WTC11 (cell line): ENCODE results near the gene DRC3. TPM values are rescaled to one million over a fixed set of nuclear protein-coding genes. Genes with fewer than 3 reads are reported as not detected.

ENCODE experiments used
- ATAC-seq: fragments of 200-7000 bp; cut with Tn5 transposase; 2 replicates; pipeline ENCODE4 v1.10.0; 2021; ENCODE audit warnings: mild to moderate bottlenecking, moderate library complexity
- CTCF ChIA-PET: fragments of 300-600 bp; sonication (Branson Sonifier 250); formaldehyde crosslinking; loops from one replicate; lab custom pipeline; 2021; ENCODE audit warnings: antibody characterized with exemption; lab: Charles Lee
- POLR2A ChIA-PET: fragments of 350-600 bp; sonication (Branson Sonifier 250); formaldehyde crosslinking; loops from one replicate; lab custom pipeline; 2021; ENCODE audit warnings: antibody characterized with exemption; lab: Charles Lee
- DNase-seq: peaks from one replicate; pipeline ENCODE4 v3.0.0; 2021; ENCODE audit warnings: low spot score
- H3K27ac Mint-ChIP-seq: 2 replicates; pipeline ENCODE4 v1.8.0; 2021; ENCODE audit warnings: mixed read lengths
- H3K27me3 Mint-ChIP-seq: 2 replicates; pipeline ENCODE4 v1.8.0; 2021; ENCODE audit warnings: low read depth, mild to moderate bottlenecking, moderate library complexity, mixed read lengths
- H3K36me3 Mint-ChIP-seq: 2 replicates; pipeline ENCODE4 v1.8.0; 2021; ENCODE audit warnings: mixed read lengths
- H3K4me1 Mint-ChIP-seq: 2 replicates; pipeline ENCODE4 v1.8.0; 2022; ENCODE audit warnings: mixed read lengths
- H3K4me3 Mint-ChIP-seq: 2 replicates; pipeline ENCODE4 v1.8.0; 2021; ENCODE audit warnings: mild to moderate bottlenecking, moderate library complexity, mixed read lengths
- H3K9me3 Mint-ChIP-seq: 2 replicates; pipeline ENCODE4 v1.8.0; 2021; ENCODE audit warnings: mixed read lengths
- AR ChIP-seq: fragments of 250-450 bp; sonication (Bioruptor Pico); IDR thresholded peaks from 2 replicates; pipeline ENCODE4 v1.9.0; 2021; ENCODE audit warnings: mild to moderate bottlenecking
- ARID4B ChIP-seq: sonication (generic); formaldehyde crosslinking; IDR thresholded peaks from 2 replicates; pipeline ENCODE4 v1.8.0; 2023; ENCODE audit warnings: missing genetic modification reagents, mild to moderate bottlenecking, borderline replicate concordance
- CREB1 ChIP-seq: sonication (generic); formaldehyde crosslinking; IDR thresholded peaks from 2 replicates; pipeline ENCODE4 v1.8.0; 2023; ENCODE audit warnings: mild to moderate bottlenecking, missing genetic modification reagents
- E2F1 ChIP-seq: sonication (generic); formaldehyde crosslinking; IDR thresholded peaks from 2 replicates; pipeline ENCODE4 v1.8.0; 2022; ENCODE audit warnings: mild to moderate bottlenecking, missing genetic modification reagents
- ESRRA ChIP-seq: sonication (generic); formaldehyde crosslinking; IDR thresholded peaks from 2 replicates; pipeline ENCODE4 v1.8.1; 2022; ENCODE audit warnings: mild to moderate bottlenecking, missing genetic modification reagents, borderline replicate concordance
- FOXP1 ChIP-seq: sonication (generic); formaldehyde crosslinking; IDR thresholded peaks from 2 replicates; pipeline ENCODE4 v1.8.0; 2022; ENCODE audit warnings: missing genetic modification reagents, mild to moderate bottlenecking, moderate library complexity, borderline replicate concordance
- FOXP4 ChIP-seq: sonication (generic); formaldehyde crosslinking; IDR thresholded peaks from 2 replicates; pipeline ENCODE4 v1.8.0; 2022; ENCODE audit warnings: mild to moderate bottlenecking, missing genetic modification reagents
- GRHL2 ChIP-seq: fragments of 250-450 bp; sonication (Bioruptor Pico); IDR thresholded peaks from 2 replicates; pipeline ENCODE4 v1.8.0; 2022; ENCODE audit warnings: mild to moderate bottlenecking, moderate library complexity; ENCODE audit not compliant: insufficient replicate concordance, severe bottlenecking
- MAX ChIP-seq: sonication (generic); formaldehyde crosslinking; IDR thresholded peaks from 2 replicates; pipeline ENCODE4 v1.8.0; 2022; ENCODE audit warnings: mild to moderate bottlenecking, missing genetic modification reagents
- MLX ChIP-seq: sonication (generic); formaldehyde crosslinking; IDR thresholded peaks from 2 replicates; pipeline ENCODE4 v1.8.1; 2023; ENCODE audit warnings: mild to moderate bottlenecking, missing genetic modification reagents, moderate library complexity
- NFATC4 ChIP-seq: fragments of 250-450 bp; sonication (Bioruptor Pico); IDR thresholded peaks from 2 replicates; pipeline ENCODE4 v1.9.0; 2021; ENCODE audit warnings: mild to moderate bottlenecking
- NFE2L1 ChIP-seq: sonication (generic); formaldehyde crosslinking; IDR thresholded peaks from 2 replicates; pipeline ENCODE4 v1.8.1; 2023; ENCODE audit warnings: missing genetic modification reagents
- NR2C2 ChIP-seq: sonication (generic); formaldehyde crosslinking; IDR thresholded peaks from 2 replicates; pipeline ENCODE4 v1.8.0; 2022; ENCODE audit warnings: mild to moderate bottlenecking, missing genetic modification reagents
- NR3C1 ChIP-seq: sonication (generic); formaldehyde crosslinking; conservative IDR thresholded peaks from 2 replicates; pipeline ENCODE4 v1.8.1; 2023; ENCODE audit warnings: low read depth, mild to moderate bottlenecking, missing genetic modification reagents
- OVOL2 ChIP-seq: fragments of 250-450 bp; sonication (Bioruptor Pico); IDR thresholded peaks from 2 replicates; pipeline ENCODE4 v1.9.0; 2021; ENCODE audit warnings: mild to moderate bottlenecking, borderline replicate concordance
- RELA ChIP-seq: sonication (generic); formaldehyde crosslinking; IDR thresholded peaks from 2 replicates; pipeline ENCODE4 v1.8.1; 2022; ENCODE audit warnings: missing genetic modification reagents, mild to moderate bottlenecking, borderline replicate concordance
- SOX15 ChIP-seq: fragments of 250-450 bp; sonication (Bioruptor Pico); IDR thresholded peaks from 2 replicates; pipeline ENCODE4 v1.9.0; 2021; ENCODE audit warnings: mild to moderate bottlenecking
- TEAD4 ChIP-seq: sonication (generic); formaldehyde crosslinking; IDR thresholded peaks from 2 replicates; pipeline ENCODE4 v1.8.0; 2022; ENCODE audit warnings: mild to moderate bottlenecking, missing genetic modification reagents
- ZNF232 ChIP-seq: sonication (generic); formaldehyde crosslinking; IDR thresholded peaks from 2 replicates; pipeline ENCODE4 v1.8.0; 2022; ENCODE audit warnings: mild to moderate bottlenecking, missing genetic modification reagents
- ZNF317 ChIP-seq: sonication (generic); formaldehyde crosslinking; IDR thresholded peaks from 2 replicates; pipeline ENCODE4 v1.8.1; 2023; ENCODE audit warnings: low read depth, mild to moderate bottlenecking, moderate library complexity, missing genetic modification reagents, borderline replicate concordance
- ZNF425 ChIP-seq: fragments of 250-450 bp; sonication (Bioruptor Pico); conservative IDR thresholded peaks from 2 replicates; pipeline ENCODE4 v1.9.0; 2021; ENCODE audit warnings: mild to moderate bottlenecking
- total RNA-seq: library from RNA; stranded (reverse); gene quantifications from 3 replicates; pipeline ENCODE4 v1.2.3, GENCODE V29; 2021

Gene DRC3
- total RNA-seq, 1 experiment from 2014 or later = 0.42 TPM

GRCh38 chr17:17944743-17945142, 27.9 kb upstream of the DRC3 start (continued):
- TF ChIP-seq AR (CRISPR knock-in tag) (no peak), TEAD4 (no peak)

GRCh38 chr17:17946093-17946492, 26.6 kb upstream of the DRC3 start:
- Mint-ChIP-seq H3K27me3 (no peaks in the 10 kb centered on the region), H3K4me3 (no peak overlapping the region), H3K36me3 (no peaks in the 10 kb centered on the region), H3K9me3 (no peaks in the 10 kb centered on the region), H3K4me1 (peaks cover 30% of the 10 kb centered on the region), H3K27ac (no peak overlapping the region)
- ATAC-seq (no peak), DNase-seq (no peak)
- CTCF ChIA-PET = interaction anchor here (1.2 to 2.6 kb wide), 4 partner anchors 27 to 134 kb away, joined by 3 to 10 read pairs (median 4); no protein-coding TSS in a partner anchor
- POLR2A ChIA-PET = no interaction called here
- TF ChIP-seq GRHL2 (no peak), ZNF425 (no peak), NR3C1 (no peak), E2F1 (CRISPR knock-in tag) (no peak), ZNF232 (CRISPR knock-in tag) (no peak), CREB1 (CRISPR knock-in tag) (no peak), SOX15 (CRISPR knock-in tag) (no peak), NFE2L1 (CRISPR knock-in tag) (no peak), OVOL2 (CRISPR knock-in tag) (no peak), FOXP1 (CRISPR knock-in tag) (no peak), MAX (CRISPR knock-in tag) (no peak), ZNF317 (CRISPR knock-in tag) (no peak), ESRRA (no peak), MLX (CRISPR knock-in tag) (no peak)

- Mint-ChIP-seq H3K27ac (no peak overlapping the region), H3K36me3 (no peaks in the 10 kb centered on the region), H3K27me3 (no peaks in the 10 kb centered on the region), H3K9me3 (no peaks in the 10 kb centered on the region), H3K4me1 (peaks cover 31% of the 10 kb centered on the region), H3K4me3 (no peak overlapping the region)
- no peak for DNase-seq
- no peak for ATAC-seq
- CTCF ChIA-PET = interaction anchor here (0.6 to 2.6 kb wide), 5 partner anchors 28 to 59 kb away, joined by 3 to 10 read pairs (median 5); no protein-coding TSS in a partner anchor
- POLR2A ChIA-PET = no interaction called here
- no peak for TF ChIP-seq CREB1 (CRISPR knock-in tag)
- no peak for TF ChIP-seq NR2C2 (CRISPR knock-in tag)
- TF ChIP-seq GRHL2 = no peak
- no peak for TF ChIP-seq ESRRA
- no peak for TF ChIP-seq ARID4B (CRISPR knock-in tag)
- no peak for TF ChIP-seq NFATC4 (CRISPR knock-in tag)
- TF ChIP-seq RELA = no peak
- TF ChIP-seq NR3C1 = no peak
- no peak for TF ChIP-seq FOXP4 (CRISPR knock-in tag)
These were observed 25.4 kb upstream of the DRC3 start for GRCh38 chr17:17947309-17947708.
